Right renal pelvis (tissue), 4 donors: ENCODE results near the gene TSTD2. TPM values are rescaled to one million over a fixed set of nuclear protein-coding genes. Genes with fewer than 3 reads are reported as not detected.
"Not testable (repeated sequence)": the region's sequence is repeated elsewhere in the genome, so short reads cannot be mapped to it uniquely, and the experiment has no call there.

Experiments
- DNase-seq, 4 donors: peaks; one replicate each; pipeline ENCODE4 v3.0.0-alpha.2; 2013; ENCODE audit warnings: low read depth in 4 of 4, low spot score in 3 of 4, missing footprints in 1 of 4
- polyA plus RNA-seq, 4 donors: library from polyadenylated mRNA; unstranded; fragments of 120-200 nt; gene quantifications; one replicate each; pipeline ENCODE4 v1.2.1, GENCODE V29; 2013; ENCODE audit not compliant: insufficient read length in 4 of 4

The TSTD2 gene
- polyA plus RNA-seq, 4 donors: 26.6 to 34.5 (median 33.3) TPM

DNA sequence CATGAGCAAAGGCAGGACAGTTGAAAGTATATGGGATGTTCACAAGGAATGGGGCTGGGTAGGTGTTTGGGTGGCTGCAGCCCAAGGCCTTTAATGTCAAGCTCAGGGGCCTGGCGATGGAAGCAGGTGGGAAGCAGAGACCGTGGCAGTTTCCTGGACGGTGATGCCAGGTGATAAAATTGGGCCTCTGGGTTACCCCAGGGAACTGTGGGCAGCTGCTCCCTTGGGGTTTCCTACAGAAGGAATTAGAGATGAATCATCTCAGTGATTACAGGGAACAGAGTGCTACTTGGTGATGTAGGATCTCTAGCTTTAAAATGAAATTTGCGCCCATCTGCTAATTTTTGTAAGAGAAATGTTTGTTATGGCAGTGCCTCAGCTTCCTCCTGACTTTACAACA, 39.2 kb downstream of the TSTD2 start:
- DNase-seq: no peak

DNA sequence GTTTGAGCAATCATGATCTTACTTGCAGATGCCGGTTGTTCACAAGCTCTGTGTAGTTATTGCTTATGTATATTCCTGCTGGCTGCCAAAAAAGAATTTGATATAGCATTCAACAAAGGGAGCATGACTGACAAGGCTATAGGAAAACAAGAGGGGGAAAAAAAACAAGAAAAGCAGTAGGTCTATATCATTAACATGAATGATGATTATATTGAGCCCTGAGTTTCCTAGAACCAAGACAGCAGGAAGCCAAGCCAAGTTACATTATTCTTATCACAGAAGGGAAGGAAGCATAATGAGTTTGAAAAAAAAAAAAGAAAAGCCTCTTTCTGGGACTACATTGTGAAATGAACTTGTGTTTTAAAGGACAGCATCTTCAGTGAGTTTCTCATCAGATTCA, 41.0 kb downstream of the TSTD2 start:
- no peak for DNase-seq

DNA sequence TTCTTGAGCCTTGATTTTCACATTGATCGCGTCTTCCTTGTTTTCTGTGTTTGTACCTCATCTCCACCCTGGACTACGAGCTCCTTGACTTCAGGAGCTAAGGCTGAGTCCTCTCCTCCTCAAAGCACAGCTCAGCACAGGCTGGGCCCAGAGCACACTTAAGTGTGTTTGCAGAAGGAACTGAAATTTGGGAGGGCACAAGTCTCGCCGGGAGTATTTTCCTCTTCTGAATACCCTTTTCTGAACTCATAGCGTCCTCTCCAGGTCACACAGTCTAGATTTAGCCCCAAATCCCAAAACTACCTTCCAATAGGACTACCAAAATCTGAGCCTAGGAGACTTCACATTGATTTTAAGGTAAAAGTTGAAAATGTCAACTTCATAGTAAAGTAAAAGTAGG, 41.6 kb downstream of the TSTD2 start:
- DNase-seq: no peak

DNA sequence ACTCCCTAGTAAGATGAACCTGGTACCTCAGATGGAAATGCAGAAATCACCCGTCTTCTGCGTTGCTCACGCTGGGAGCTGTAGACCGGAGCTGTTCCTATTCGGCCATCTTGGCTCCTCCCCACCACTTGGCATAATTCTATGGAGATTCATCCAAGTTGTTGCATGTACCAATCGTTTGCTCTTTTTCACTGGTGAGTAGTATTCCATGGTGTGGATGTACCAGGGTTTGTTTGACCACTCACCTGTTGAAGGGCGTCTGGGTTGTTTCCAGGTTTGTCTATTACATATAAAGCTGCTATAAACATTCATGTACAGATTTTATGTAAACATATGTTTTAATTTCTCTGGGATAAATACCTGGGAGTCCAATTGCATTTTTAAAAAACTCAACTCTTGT, 46.3 kb downstream of the TSTD2 start:
- not testable (repeated sequence) for DNase-seq

DNA sequence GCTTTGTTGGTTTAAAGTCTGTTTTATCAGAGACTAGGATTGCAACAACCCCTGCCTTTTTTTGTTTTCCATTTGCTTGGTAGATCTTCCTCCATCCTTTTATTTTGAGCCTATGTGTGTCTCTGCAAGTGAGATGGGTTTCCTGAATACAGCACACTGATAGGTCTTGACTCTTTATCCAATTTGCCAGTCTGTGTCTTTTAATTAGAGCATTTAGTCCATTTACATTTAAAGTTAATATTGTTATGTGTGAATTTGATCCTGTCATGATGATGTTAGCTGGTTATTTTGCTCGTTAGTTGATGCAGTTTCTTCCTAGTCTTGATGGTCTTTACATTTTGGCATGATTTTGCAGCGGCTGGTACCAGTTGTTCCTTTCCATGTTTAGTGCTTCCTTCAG, 48.4 kb downstream of the TSTD2 start:
- DNase-seq: not testable (repeated sequence)

DNA sequence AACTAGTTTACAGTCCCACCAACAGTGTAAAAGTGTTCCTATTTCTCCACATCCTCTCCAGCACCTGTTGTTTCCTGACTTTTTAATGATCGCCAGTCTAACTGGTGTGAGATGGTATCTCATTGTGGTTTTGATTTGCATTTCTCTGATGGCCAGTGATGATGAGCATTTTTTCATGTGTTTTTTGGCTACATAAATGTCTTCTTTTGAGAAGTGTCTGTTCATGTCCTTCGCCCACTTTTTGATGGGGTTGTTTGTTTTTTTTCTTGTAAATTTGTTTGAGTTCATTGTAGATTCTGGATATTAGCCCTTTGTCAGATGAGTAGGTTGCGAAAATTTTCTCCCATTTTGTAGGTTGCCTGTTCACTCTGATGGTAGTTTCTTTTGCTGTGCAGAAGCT, 51.6 kb downstream of the TSTD2 start:
- not testable (repeated sequence) for DNase-seq

DNA sequence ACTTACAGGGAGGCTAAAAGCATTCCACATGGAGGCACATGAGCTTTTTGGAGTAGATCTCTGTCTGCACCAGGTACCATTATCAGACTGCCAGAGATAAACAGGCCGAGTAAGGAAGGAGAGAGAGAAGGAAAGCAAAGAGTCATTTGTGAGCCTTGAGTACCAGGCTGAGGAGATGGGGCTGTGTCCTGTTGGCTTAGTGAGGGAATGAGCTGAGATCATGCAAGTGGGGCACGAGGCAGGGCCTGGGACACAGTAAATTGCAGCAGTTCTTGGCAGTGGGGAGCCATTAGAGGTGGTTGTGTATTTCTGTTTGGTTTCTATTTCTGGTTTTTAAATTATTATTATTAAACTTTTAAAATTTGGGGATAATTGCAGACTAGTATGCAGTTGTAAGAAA, 53.3 kb downstream of the TSTD2 start:
- no peak for DNase-seq

DNA sequence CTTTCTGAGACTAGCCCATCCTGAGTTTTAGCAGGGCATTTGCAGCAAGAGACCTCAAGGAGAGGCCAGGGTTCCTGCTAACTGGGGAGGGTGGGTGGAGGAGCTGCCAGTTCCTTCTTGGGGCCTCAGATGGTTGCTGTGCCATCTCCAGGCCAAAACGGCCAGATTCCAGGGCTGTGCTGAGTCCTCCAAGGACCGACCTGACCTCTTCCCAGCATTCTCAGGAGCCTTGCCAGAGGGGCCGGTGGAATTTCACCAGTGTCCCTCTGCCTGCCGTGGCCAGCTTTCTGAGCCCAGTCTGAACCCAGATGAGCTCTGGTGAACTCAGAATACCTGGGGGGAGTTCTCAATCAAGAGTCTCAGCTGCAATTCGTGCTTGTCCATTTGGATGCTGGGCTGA, 54.3 kb downstream of the TSTD2 start:
- no peak for DNase-seq

DNA sequence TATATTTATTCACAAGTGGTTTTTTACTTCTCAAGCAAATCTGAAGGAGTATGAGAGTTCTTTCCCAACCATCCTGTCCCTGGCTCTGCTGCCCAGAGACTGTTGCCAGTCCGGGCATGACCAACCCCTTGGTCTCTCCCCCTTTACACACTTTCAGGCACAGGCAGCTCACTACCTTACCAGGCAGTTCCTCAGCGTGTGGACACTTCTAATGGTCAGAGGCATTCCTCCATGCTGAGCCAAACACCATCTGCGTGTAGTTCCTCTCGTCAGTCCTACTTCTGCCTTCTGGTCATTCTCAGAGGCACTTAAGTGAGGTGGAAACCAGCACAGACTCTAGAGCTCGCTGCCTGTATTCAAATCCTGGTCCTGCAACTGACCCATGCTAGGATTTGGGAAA, 56.1 kb downstream of the TSTD2 start:
- no peak for DNase-seq

DNA sequence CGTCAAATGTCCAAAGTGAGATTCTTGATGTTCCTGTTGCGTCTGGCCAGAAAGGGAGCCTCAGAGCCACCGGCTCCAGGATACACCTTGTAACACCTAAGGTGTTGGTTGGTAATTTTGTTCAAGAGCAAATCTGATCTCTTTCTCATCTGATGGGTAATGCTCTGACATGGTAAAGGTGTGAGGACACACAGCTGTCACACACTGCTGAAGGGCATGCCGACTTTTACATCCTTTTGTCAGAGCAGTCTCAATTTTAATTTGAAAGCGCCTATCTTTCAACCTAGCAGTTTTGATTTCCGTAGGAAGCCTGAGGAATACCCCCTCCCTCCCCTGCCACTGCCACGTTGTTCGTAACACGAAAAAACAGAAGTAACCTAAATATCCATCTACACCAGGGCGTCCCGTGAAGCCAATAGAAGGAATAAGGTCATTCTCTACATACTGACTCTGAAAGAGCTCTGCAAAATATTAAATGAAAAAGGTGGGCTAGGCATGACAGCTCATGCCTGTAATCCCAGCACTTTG, 57.4 kb downstream of the TSTD2 start:
- no peak for DNase-seq

DNA sequence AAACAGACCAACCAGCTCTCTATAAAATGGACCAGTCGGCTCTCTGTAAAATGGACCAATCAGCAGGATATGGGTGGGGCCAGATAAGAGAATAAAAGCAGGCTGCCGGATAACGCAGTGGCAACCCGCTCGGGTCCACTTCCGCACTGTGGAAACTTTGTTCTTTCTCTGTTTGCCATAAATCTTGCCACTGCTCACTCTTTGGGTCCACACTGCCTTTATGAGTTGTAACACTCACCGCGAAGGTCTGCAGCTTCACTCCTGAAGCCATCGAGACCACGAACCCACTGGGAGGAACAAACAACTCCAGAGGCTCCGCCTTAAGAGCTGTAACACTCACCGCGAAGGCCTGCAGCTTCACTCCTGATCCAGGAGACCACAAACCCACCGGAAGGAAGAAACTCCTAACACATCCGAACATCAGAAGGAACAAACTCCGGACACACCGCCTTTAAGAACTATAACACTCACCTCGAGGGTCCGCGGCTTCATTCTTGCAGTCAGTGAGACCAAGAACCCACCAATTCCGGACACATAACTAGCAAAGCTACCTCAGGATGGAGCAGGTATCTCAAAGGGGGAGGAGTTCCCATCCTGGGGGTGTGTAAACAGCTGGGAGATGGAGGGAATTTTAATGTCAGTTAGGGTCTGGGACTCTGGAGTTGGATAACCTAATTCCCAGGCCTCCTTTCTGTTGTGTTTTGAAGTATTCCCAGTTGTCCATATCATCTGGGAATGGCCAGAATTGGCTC, 58.1 kb downstream of the TSTD2 start:
- DNase-seq: not testable (repeated sequence)

DNA sequence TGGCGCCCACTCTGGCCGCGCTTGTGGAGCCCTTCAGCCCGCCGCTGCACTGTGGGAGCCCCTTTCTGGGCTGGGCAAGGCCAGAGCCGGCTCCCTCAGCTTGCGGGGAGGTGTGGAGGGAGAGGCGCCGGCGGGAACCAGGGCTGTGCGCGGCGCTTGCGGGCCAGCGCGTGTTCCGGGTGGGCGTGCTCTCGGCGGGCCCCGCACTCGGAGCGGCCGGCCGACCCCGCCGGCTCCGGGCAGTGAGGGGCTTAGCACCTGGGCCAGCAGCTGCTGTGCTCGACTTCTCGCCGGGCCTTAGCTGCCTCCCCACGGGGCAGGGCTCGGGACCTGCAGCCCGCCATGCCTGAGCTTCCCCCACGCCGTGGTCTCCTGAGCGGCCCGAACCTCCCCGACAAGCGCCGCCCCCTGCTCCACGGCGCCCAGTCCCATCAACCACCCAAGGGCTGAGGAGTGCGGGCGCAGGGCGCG, 59.0 kb downstream of the TSTD2 start:
- DNase-seq: not testable (repeated sequence)

DNA sequence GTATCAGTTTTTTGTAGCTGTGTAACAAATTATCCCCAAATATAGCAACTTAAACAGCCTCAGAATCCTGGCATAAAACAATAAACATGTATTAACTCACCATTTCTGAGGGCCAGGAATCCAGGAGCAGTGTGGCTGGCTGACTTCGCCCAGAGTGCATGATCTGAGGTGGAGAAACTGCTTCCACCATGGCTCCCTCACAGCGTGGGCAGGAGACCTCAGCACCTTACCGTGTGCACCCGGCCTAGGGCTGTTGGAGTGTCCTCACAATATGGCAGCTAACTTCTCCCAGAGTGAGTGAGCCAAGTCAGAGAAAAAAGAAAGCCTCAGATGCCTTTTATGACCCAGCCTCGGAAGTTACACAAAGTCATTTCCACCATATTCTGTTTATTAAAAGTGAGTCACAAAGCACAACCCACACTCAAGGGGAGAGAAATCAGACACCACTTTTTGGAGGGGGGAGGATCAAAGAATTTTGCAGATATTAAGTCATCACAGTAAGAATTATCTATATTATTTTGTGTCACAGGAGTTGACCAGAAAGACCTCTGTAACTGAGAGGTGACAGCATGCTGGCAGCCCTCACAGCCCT, 59.6 kb downstream of the TSTD2 start:
- no peak for DNase-seq

DNA sequence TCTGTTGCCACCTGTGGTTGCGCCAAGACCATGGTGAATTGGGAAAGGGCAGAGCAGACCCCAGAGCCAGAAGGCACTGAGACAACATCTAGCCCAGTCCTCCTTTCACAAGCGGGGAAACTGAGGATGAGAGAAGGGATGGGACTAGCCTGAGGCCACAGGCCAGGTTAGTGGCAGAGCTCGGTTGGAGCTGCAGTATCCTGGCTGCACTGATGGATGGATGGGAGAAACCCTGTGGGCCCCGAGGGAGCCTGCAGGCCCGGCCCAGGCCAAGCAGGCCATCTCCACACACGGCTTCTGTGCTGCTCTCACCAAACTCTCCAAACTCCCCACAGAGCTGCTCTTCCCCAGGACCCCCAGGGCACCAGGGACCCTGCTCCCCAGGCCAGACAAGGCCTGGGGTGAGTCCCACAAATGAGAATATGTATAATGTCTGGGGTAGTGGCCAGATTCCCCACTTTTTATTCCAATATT, 60.2 kb downstream of the TSTD2 start:
- no peak for DNase-seq

DNA sequence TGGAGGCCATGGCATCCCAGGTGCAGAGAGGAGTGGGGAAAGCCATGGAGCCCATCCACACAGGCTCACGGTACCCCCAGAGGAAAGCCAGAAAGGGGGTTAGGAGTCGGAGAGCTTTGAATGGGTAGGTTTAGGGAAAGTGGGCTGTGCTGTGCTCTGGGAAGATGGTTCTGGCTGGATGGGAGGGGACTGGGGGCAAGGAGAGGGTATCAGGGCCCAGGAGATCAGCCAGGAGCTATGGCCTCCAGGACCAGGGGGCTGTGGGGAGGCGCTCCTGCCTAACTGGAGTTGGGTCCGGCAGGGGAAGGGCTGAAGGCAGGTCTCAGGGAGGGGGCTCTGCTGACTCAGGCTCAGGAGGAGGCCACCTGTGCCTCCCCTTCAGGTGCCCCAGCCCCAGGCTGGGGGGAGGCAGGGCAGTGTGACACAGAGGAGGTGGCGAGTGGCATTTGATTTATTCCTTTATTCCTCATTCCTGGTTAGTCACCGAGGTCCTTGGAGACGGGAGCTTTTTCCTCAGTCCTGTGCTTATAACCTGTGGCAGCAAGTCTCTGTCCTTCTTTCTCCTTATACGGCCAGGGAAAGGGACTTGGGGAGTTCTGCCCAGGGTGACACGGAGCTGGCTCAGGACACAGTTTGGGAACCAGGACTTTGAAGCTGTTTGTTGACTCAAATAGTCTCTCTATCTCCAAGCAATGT, 60.8 kb downstream of the TSTD2 start:
- DNase-seq: no peak

DNA sequence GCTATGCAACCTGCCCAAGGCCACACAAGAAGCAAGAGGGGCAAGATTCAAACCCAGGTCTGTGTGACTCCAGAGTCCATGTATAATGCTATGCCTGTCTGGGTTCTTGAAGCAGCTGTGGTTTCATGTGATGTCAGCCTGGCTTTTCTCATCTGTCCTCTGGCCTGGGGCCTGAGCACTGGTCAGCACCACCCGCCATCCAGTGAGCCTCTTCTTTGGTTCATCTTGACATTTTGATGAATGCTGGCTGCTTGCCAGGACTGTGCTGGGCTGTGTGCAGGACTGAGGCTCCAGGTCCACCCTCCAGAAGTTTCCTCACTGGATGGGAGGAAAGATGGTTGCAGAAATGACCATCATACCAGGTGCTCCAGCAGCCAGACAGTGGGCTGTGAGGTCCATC, 61.5 kb downstream of the TSTD2 start:
- peak in 1 of 4 donors; percentile 11 for DNase-seq

DNA sequence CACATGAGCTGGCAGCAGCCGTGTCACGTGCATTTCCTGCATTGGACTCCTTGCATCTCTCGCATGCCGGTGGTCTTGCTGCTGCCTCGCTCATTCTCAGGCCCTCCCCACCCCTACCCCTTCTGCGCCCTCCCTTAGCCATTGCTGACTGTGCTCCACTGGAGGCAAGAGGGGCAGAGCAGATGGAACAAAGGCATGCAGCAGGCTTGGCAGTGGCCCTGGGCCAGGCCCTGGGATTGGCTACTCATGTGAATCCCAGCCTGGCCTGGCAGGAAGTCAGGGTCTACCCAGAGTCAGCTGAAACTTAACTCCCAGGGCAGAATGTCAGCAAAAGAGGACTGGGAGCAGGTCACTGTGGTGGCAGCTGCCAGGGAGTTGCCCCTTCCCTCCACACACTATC, 62.3 kb downstream of the TSTD2 start:
- DNase-seq: no peak

DNA sequence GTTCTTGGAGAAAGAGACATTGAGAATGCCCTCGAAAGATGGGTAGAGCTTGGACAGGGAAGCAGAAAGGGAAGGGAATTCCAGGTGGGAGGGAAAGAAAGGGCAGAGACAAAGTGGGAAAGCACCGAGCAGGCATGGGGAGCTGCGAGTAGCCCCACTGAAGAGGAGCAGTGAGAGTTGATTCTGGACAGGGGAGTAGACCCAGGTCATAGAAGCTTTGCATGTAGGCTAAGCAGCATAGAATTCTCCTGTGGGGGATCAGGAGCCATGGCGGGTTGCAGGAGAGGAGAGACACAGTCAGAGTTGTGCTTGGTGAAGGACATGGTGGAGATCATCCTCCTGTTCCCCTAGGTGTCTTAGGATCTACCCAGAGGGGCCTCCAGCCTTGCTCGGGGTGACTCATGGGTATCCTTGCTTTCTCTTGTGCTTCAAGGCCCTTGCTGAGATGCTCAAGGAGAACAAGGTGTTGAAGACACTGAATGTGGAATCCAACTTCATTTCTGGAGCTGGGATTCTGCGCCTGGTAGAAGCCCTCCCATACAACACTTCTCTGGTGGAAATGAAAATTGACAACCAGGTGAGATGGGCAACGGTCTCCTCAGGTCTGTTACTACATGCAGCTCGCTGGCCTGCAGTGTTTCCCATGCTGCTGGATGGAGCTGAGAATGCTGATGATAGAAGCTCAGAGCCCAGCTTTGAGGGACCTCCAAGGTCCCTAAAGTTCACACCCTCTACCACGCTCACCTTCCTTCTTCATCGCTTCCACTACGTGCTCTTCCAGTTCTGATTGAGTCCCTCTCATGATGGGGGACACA, 64.5 kb downstream of the TSTD2 start:
- no peak for DNase-seq

DNA sequence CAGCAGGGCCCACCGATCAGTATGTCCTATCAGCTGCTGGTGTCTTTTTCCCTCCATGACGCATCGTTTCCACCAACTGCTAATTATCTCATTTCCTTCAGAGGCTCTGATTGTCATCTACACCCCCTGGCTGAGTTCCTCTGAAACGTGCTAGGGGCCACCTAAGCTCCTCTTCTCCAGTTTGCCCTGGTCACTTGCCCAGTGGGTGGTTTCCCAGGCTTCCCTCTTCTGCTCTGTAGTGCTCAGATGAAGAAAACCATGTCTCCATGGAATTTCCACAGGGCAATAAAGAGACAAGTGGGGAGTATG, 65.3 kb downstream of the TSTD2 start:
- no peak for DNase-seq

DNA sequence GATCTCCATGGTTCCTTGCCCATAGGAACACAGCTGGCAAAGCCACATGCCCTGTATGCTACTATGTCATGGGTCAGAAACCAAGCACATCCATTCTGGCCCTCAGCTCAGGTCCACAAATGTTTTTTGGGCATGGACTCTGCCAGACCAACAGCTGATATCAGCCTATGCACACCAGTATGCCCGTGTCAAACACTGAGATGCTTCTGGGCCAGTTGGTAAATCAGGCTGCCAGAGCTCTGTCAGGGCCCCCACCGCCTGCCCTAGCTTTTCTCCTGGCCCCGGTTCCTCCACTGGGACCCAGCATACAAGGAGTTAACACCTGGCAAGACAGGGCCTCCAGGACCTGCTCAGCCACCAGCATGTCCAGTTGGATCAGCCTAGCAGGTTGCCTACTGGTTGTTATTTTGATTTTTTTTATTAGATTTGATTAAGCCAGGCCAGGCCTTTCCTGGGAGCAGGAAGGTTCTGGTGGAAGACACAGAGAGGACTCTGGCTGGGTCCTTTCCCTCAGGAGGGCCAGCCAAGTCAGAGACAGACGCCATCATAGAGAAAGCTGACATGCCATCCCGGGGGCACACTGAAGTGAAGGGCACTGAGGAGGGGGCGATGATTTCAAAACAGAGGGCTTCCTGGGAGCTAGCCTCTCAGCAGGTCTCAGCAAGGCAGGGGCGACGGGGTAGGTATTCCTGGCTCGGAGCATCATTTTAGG, 65.8 kb downstream of the TSTD2 start:
- DNase-seq: no peak
